Measurements from ENCODE around the gene RAB35. TPM values are rescaled to one million over a fixed set of nuclear protein-coding genes. Genes with fewer than 3 reads are reported as not detected.

Gene RAB35
- total and polyA plus RNA-seq, 9 of the 15 experiments (the other 6 are each of a cell fraction or from before 2014, with no cell fraction given), result 0.65 to 76.3 (median 38.9) TPM

DNA sequence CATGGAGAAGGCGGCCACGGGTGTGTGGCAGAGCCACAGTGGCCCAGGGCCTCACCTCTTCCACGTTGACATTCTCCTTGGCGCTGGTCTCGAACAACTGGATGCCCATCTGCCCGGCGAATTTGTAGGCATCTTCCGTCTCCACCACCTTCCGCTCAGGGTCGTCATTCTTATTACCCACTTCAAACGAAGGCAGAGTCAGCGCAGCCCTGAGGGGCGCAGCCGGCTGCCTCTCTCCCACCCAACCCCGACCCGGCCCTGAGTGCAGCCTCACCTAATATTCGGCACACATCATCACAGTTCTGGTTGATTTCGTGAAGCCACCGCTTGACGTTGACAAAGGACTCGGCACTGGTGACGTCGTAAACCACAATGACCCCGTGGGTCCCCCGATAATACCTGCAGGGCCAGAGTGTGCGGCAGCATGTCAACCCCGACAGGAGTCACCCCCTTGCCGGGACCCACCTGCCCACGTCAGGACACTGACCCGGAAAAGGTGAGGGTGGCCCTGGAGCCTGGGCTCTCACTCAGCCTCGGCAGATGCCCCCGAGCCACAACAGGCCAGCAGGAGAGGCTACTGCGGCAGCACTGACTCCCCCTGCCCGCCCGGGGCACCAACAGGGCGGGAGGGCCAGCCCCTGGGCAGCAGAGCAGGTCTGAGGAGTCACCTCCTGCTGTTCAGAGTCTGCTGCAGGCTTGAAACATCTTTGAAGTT, 17.6 kb downstream of the RAB35 start:
- intact Hi-C loops (cut with micrococcal nuclease) (no loop called here), in situ Hi-C loops (cut with MboI) (no loop called here)
- Histone ChIP-seq H3K9me3 (replicated peaks; ENCODE audit: control insufficient read depth, insufficient read depth, low read depth, low read length) (no peaks in the 10 kb centered on the region), H4K20me1 (replicated peaks; ENCODE audit: control insufficient read depth, insufficient read depth, low read length) (peaks cover 14% of the 10 kb centered on the region; the same call in 1 of the 2 replicates), H3K27me3 (ENCODE audit: control insufficient read depth in 2 of 2, insufficient read depth in 2 of 2, low read length in 2 of 2) (no peaks in the 10 kb centered on the region), H3K9ac (ENCODE audit: insufficient read depth in 1 of 2, low read depth in 2 of 2, low read length in 2 of 2) (no peak overlapping the region), H2AFZ (ENCODE audit: low read depth, low read length) (no peak overlapping the region), H3K4me3 (no peak overlapping the region), H3K79me2 (ENCODE audit: control insufficient read depth, insufficient read depth, low read length) (peaks cover 25% of the 10 kb centered on the region), H3K4me2 (ENCODE audit: insufficient read depth, low read length) (no peak overlapping the region), H3K36me3 (ENCODE audit: control insufficient read depth, insufficient read depth, low read length) (peaks cover 90% of the 10 kb centered on the region; the same call in 2 of the 3 replicates), H3K4me1 (replicated peaks in 1 of 2; ENCODE audit: control insufficient read depth in 2 of 2, insufficient read depth in 2 of 2, low read length in 2 of 2) (peaks cover 0 to 50% of the 10 kb centered on the region in 2 experiments; a peak in 2 of 5 replicates), H3K27ac (ENCODE audit: extremely low read depth, low read depth, low read length) (no peak overlapping the region), H3K9me1 (ENCODE audit: control insufficient read depth, insufficient read depth, low read length) (no peaks in the 10 kb centered on the region)
- BruUV-seq (replicated peaks), result no TSS peak
- ChIA-PET CTCF (ENCODE audit: low intra/inter-chr PET ratio) (no interaction called here), POLR2A (no interaction called here)
- TF ChIP-seq MAZ (CRISPR knock-in tag; conservative IDR thresholded peaks at IDR 0.05 in 1 of 2, IDR thresholded peaks at IDR 0.05 in 1 of 2) (no peak), KAT7 (CRISPR knock-in tag; IDR thresholded peaks at IDR 0.05; ENCODE audit: borderline replicate concordance) (no peak), RBFOX2 (IDR thresholded peaks at IDR 0.05; ENCODE audit: low read depth, low read length) (no peak), ZNF253 (CRISPR knock-in tag; conservative IDR thresholded peaks at IDR 0.05) (no peak), SIN3A (IDR thresholded peaks at IDR 0.05; ENCODE audit: borderline replicate concordance in 2 of 2, control insufficient read depth in 1 of 2, low read depth in 2 of 2, low read length in 2 of 2) (no peak), ZNF124 (CRISPR knock-in tag; IDR thresholded peaks at IDR 0.05) (no peak), CREB1 (IDR thresholded peaks at IDR 0.05) (no peak), CREB1 (CRISPR knock-in tag; IDR thresholded peaks at IDR 0.05) (no peak), SMAD3 (CRISPR knock-in tag; conservative IDR thresholded peaks at IDR 0.05) (no peak), GTF3C2 (IDR thresholded peaks at IDR 0.05; ENCODE audit: borderline replicate concordance, extremely low read depth, insufficient read length) (no peak), ZNF41 (CRISPR knock-in tag; conservative IDR thresholded peaks at IDR 0.05) (no peak)
- TF ChIP-seq, protein P1, sequence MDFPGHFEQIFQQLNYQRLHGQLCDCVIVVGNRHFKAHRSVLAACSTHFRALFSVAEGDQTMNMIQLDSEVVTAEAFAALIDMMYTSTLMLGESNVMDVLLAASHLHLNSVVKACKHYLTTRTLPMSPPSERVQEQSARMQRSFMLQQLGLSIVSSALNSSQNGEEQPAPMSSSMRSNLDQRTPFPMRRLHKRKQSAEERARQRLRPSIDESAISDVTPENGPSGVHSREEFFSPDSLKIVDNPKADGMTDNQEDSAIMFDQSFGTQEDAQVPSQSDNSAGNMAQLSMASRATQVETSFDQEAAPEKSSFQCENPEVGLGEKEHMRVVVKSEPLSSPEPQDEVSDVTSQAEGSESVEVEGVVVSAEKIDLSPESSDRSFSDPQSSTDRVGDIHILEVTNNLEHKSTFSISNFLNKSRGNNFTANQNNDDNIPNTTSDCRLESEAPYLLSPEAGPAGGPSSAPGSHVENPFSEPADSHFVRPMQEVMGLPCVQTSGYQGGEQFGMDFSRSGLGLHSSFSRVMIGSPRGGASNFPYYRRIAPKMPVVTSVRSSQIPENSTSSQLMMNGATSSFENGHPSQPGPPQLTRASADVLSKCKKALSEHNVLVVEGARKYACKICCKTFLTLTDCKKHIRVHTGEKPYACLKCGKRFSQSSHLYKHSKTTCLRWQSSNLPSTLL (IDR thresholded peaks at IDR 0.05), result no peak
- ATAC-seq (no peak), FAIRE-seq (no peak), DNase-seq (ENCODE audit: extremely low read depth in 1 of 4, low spot score in 3 of 4) (no peak)
- WGBS (ENCODE audit: insufficient coverage, low coverage, missing lambda C conversion rate), result 93% methylated on average over 21 of the region's 36 CpGs
